PC-9 (cell line): Measurements from ENCODE around the gene TAF6.

ENCODE experiments used
- CTCF ChIP-seq: fragments of 200-600 bp; sonication (generic); conservative IDR thresholded peaks from 2 replicates; pipeline ENCODE4 v1.6.1; 2017; ENCODE audit warnings: mixed run types, antibody characterized with exemption, mild to moderate bottlenecking, moderate library complexity
- EZH2 ChIP-seq: fragments of 200-600 bp; sonication (generic); IDR thresholded peaks from 2 replicates; pipeline ENCODE4 v1.8.0; 2017; ENCODE audit warnings: antibody characterized with exemption, low read depth

- TF ChIP-seq CTCF (no peak), EZH2 (no peak)
Observed at GRCh38 chr7:100155553-100156317, 36.6 kb upstream of the TAF6 start.
